Fibroblast of skin of right biceps (primary cell): ENCODE data around the gene SPATA18.
A peak's percentile ranks its signal among the peaks of the same experiment; 100 is the strongest.
"Not testable (repeated sequence)": the region's sequence is repeated elsewhere in the genome, so short reads cannot be mapped to it uniquely, and the experiment has no call there.

ENCODE experiments used
- DNase-seq: peaks from one replicate; pipeline ENCODE4 v3.0.0-alpha.2; 2013

SPATA18 gene

GRCh38 chr4:52110171-52110570, 59.1 kb downstream of the SPATA18 start:
- no peak for DNase-seq

GRCh38 chr4:52111995-52112394, 60.9 kb downstream of the SPATA18 start:
- DNase-seq = no peak

- DNase-seq = no peak
Observed at GRCh38 chr4:52112411-52112810, 61.3 kb downstream of the SPATA18 start.

GRCh38 chr4:52116641-52117040, 65.5 kb downstream of the SPATA18 start:
- no peak for DNase-seq

DNA sequence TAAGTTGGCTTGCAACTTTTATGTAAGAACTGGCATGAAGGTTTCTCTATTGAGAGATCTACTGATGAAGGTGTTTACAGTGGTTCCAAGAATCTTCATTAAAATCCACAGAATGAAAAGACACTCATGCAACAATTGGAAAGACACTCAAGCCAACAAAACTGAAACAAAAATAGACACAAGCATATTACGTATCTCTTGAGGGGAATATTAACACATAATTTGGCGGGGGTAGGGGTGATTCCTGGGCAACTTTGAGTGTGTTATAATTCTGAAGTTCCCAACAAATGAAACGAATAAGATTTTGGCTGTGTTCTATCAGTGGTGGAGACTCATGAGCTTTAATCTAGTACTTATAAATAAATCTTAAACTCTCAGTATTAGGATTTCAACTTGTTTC, 75.1 kb downstream of the SPATA18 start:
- DNase-seq = no peak

DNA sequence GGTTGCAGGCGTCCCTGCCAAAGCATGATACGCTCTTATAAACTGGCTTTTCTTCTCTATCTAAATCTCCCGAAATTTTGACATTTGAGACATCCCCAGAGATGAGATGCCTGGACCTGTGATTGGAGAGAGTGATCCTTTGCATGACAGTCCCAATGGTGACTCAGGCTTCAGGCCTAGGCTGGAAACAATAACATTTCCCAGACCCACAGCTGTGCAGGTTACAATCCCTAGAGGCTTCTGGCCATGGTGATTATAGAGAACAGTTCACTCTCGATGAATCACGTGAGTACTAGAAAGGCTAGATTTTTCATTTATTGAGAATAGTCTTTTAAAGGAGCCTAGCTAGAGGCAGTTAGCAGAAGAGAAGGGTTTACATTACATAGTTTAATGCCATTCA, 75.9 kb downstream of the SPATA18 start:
- DNase-seq = peak; percentile 64

DNA sequence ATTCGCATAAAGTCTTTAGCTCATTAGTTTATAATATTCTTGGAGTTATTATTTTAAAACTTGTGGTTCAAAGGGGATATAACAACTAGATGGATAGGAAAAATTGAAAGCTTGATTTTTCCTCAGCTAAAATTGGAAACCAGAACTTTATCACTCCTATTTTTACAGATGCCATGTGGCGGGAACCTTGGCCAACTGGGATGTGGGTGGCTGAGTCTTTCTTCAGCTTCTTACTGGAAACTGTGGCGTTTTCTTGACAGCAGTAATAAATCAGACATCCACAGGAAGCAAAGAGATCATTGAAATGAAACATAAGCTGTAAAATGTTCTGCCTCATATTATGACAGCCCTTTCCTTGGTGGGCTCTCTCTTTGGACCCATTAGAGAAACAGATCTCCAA, 84.1 kb downstream of the SPATA18 start:
- no peak for DNase-seq

GRCh38 chr4:52137152-52137551, 86.0 kb downstream of the SPATA18 start:
- DNase-seq = not testable (repeated sequence)

DNA sequence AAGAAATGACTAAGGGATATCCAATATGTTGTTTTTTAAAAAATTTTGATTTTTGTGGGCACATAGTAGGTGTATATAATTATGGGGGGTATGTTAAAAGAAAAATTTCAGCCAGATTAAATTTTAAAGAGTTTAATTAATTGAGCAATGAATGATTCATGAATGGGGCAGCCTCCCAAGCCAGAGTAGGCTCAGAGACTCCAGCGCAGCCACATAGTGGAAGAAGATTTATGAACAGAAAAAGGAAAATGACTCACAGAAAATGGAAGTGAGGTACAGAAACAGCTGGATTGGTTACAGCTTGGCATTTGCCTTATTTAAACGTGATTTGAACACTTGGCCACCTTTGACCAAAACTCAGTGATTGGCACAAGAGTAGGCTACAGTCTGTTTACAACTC, 91.7 kb downstream of the SPATA18 start:
- DNase-seq = peak; percentile 18

- DNase-seq = no peak
Observed at GRCh38 chr4:52143815-52144214, 92.7 kb downstream of the SPATA18 start.

DNA sequence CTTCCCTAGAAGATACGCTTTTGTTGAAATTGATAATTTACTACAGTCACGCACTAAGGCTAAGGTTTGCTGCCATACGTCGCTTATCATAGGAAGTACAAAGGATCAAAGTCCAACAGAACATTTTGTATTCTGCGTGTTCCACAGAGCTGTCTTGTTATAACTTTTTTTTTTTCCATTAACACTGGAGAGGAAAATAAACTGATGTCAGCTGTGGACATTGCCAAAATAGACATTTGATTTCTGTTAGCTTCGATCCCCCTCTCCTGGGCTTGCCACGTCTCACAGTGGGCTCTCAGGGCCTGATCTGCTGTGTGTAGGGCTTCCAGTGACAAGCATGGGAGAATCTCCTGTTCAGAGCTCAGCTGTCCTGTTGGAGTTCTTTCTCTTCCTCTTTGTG, 93.3 kb downstream of the SPATA18 start:
- no peak for DNase-seq
